Osteoblast (primary cell): ENCODE results near the gene CENPB. TPM values are rescaled to one million over a fixed set of nuclear protein-coding genes. Genes with fewer than 3 reads are reported as not detected.

Source experiments
- DNase-seq: peaks from one replicate; pipeline ENCODE4 v3.0.0; 2011; ENCODE audit warnings: low spot score, mixed read lengths; ENCODE audit not compliant: insufficient read length; ENCODE audit errors: missing footprints
- H2AFZ ChIP-seq: 2 replicates; pipeline ENCODE4 v1.6.0; 2011; ENCODE audit warnings: mild to moderate bottlenecking, low read length
- H3K27ac ChIP-seq: 2 replicates; pipeline ENCODE4 v1.5.1; 2011; ENCODE audit warnings: mild to moderate bottlenecking, low read depth, low read length, moderate library complexity
- H3K27me3 ChIP-seq: 2 replicates; pipeline ENCODE4 v1.6.0; 2012; ENCODE audit warnings: mild to moderate bottlenecking, control low read depth, inconsistent platforms, low read length, moderate library complexity; ENCODE audit not compliant: insufficient read depth
- H3K36me3 ChIP-seq: 2 replicates; pipeline ENCODE4 v1.5.1; 2011; ENCODE audit warnings: mild to moderate bottlenecking, low read length, control low read depth, moderate library complexity; ENCODE audit not compliant: insufficient read depth
- H3K4me1 ChIP-seq: 2 replicates; pipeline ENCODE4 v1.5.1; 2011; ENCODE audit warnings: mild to moderate bottlenecking, low read length, control low read depth, moderate library complexity; ENCODE audit not compliant: insufficient read depth
- H3K4me2 ChIP-seq: 2 replicates; pipeline ENCODE4 v1.6.0; 2011; ENCODE audit warnings: mild to moderate bottlenecking, low read length; ENCODE audit not compliant: insufficient read depth
- H3K4me3 ChIP-seq: fragments of 200-600 bp; sonication (generic); 3 replicates; pipeline ENCODE4 v1.5.1; 2012; ENCODE audit warnings: mild to moderate bottlenecking, low read length, inconsistent platforms; ENCODE audit not compliant: insufficient read depth
- H3K79me2 ChIP-seq: 2 replicates; pipeline ENCODE4 v1.6.0; 2012; ENCODE audit warnings: mild to moderate bottlenecking, low read length, control low read depth, inconsistent platforms; ENCODE audit not compliant: insufficient read depth
- H3K9me3 ChIP-seq: 2 replicates; pipeline ENCODE4 v1.5.1; 2011; ENCODE audit warnings: low read depth, low read length, control low read depth
- H4K20me1 ChIP-seq: 2 replicates; pipeline ENCODE4 v1.6.0; 2012; ENCODE audit warnings: mild to moderate bottlenecking, low read length, control low read depth; ENCODE audit not compliant: insufficient read depth
- total RNA-seq: library from RNA; depleted of rRNA; stranded (reverse); fragments of >200 nt; gene quantifications from 2 replicates; pipeline ENCODE4 v1.2.3, GENCODE V29; 2012
- TF ChIP-seq, protein P1 (sequence below): IDR thresholded peaks from 2 replicates; pipeline ENCODE4 v1.5.1; 2011; ENCODE audit warnings: mild to moderate bottlenecking, low read depth, low read length, moderate library complexity; ENCODE audit errors: extremely low read depth

The CENPB gene
- total RNA-seq, 1 donor, result 95.5 TPM

- TF ChIP-seq, protein P1, sequence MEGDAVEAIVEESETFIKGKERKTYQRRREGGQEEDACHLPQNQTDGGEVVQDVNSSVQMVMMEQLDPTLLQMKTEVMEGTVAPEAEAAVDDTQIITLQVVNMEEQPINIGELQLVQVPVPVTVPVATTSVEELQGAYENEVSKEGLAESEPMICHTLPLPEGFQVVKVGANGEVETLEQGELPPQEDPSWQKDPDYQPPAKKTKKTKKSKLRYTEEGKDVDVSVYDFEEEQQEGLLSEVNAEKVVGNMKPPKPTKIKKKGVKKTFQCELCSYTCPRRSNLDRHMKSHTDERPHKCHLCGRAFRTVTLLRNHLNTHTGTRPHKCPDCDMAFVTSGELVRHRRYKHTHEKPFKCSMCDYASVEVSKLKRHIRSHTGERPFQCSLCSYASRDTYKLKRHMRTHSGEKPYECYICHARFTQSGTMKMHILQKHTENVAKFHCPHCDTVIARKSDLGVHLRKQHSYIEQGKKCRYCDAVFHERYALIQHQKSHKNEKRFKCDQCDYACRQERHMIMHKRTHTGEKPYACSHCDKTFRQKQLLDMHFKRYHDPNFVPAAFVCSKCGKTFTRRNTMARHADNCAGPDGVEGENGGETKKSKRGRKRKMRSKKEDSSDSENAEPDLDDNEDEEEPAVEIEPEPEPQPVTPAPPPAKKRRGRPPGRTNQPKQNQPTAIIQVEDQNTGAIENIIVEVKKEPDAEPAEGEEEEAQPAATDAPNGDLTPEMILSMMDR, result no peak
- no peak overlapping the region for H2AFZ ChIP-seq
- H3K4me1 ChIP-seq, result peaks cover 32% of the 10 kb centered on the region
These were observed 3.9 kb downstream of the CENPB start for GRCh38 chr20:3782597-3782996.

GRCh38 chr20:3781153-3781910 is 5.2 kb downstream of the CENPB start, which contains the start of gene SPEF1:
SPEF1 (minus strand) TSS chr20:3781448; CDS start chr20:3781287, 161 bp downstream.
- no peak within 1 kb of the TSS for H3K27ac ChIP-seq

More at GRCh38 chr20:3782597-3782996, 3.9 kb downstream of the CENPB start:
- H3K9me3 ChIP-seq, result no peaks in the 10 kb centered on the region
- H3K27ac ChIP-seq, result no peak overlapping the region
- peaks cover 35% of the 10 kb centered on the region for H3K79me2 ChIP-seq
- no peak overlapping the region for H3K4me3 ChIP-seq
- H4K20me1 ChIP-seq, result peaks cover 39% of the 10 kb centered on the region
- no peak overlapping the region for H3K4me2 ChIP-seq
- peaks cover 6% of the 10 kb centered on the region for H3K27me3 ChIP-seq
- no peak for DNase-seq
- H3K36me3 ChIP-seq, result peaks cover 5% of the 10 kb centered on the region

GRCh38 chr20:3778976-3779375 is 7.6 kb downstream of the CENPB start:
- no peak overlapping the region for H3K4me3 ChIP-seq
- DNase-seq, result peak; percentile 60
- peaks cover 6% of the 10 kb centered on the region for H3K27me3 ChIP-seq
- H3K36me3 ChIP-seq, result no peaks in the 10 kb centered on the region
- H3K4me2 ChIP-seq, result no peak overlapping the region
- no peak overlapping the region for H2AFZ ChIP-seq
- peaks cover 19% of the 10 kb centered on the region for H4K20me1 ChIP-seq
- no peak overlapping the region for H3K27ac ChIP-seq
- H3K9me3 ChIP-seq, result no peaks in the 10 kb centered on the region
- peaks cover 12% of the 10 kb centered on the region for H3K79me2 ChIP-seq
- peaks cover 16% of the 10 kb centered on the region for H3K4me1 ChIP-seq
- TF ChIP-seq, protein P1, result no peak

More at GRCh38 chr20:3781153-3781910, 5.2 kb downstream of the CENPB start, which contains the start of gene SPEF1:
- Histone ChIP-seq H2AFZ (peak within 1 kb of the TSS; percentile 75), H3K9me3 (no peaks in the 10 kb centered on the region), H3K36me3 (peaks cover 5% of the 10 kb centered on the region), H3K4me1 (peaks cover 31% of the 10 kb centered on the region), H3K79me2 (peaks cover 35% of the 10 kb centered on the region), H3K4me2 (peak within 1 kb of the TSS; percentile 87), H3K27me3 (peaks cover 6% of the 10 kb centered on the region), H4K20me1 (peaks cover 39% of the 10 kb centered on the region), H3K4me3 (peak within 1 kb of the TSS; percentile 66)
- DNase-seq, result peak; percentile 100
- TF ChIP-seq, protein P1, result peak; percentile 67
